DMS153 (cell line): ENCODE data around the gene NPB.

ENCODE experiments used
- DNase-seq: peaks from one replicate; lab custom pipeline; 2025; lab: John Stamatoyannopoulos, UW

Gene NPB

DNA sequence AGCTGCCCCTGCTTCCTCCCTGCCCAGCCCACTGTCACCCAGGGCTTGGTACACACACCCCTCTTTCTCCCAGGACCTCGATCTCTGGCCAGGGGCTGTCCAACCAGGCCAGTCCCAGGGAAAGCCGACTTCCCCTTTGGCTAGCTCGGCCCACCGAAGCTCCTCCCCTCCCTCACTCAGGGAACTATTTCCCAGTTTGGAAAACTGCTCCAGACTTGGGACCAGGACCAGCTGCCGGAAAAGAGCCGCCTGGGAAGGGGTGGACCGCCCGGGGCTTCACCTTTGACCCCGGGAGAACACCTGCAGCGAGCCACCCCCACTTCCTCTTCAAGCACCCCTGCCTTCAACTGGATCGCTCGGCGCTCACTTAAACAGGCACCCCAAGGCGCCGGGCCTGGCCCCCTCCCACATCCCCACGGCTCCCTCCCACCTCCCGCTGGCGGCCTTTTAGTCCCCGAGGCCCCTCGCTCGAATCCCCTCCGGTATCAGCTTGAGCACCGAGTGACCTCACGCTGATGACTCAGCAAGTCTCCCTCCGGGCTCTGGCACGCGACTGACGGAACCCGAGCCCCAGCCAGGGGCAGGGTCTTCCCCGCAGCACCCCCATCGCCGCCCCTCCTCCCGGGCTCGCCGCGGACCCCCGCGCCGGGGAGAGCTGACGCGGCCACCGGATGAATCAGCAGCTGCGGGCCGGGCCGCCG is 24.6 kb downstream of the NPB start:
- no peak for DNase-seq

GRCh38 chr17:81927152-81927652 is 25.2 kb downstream of the NPB start:
- no peak for DNase-seq

DNA sequence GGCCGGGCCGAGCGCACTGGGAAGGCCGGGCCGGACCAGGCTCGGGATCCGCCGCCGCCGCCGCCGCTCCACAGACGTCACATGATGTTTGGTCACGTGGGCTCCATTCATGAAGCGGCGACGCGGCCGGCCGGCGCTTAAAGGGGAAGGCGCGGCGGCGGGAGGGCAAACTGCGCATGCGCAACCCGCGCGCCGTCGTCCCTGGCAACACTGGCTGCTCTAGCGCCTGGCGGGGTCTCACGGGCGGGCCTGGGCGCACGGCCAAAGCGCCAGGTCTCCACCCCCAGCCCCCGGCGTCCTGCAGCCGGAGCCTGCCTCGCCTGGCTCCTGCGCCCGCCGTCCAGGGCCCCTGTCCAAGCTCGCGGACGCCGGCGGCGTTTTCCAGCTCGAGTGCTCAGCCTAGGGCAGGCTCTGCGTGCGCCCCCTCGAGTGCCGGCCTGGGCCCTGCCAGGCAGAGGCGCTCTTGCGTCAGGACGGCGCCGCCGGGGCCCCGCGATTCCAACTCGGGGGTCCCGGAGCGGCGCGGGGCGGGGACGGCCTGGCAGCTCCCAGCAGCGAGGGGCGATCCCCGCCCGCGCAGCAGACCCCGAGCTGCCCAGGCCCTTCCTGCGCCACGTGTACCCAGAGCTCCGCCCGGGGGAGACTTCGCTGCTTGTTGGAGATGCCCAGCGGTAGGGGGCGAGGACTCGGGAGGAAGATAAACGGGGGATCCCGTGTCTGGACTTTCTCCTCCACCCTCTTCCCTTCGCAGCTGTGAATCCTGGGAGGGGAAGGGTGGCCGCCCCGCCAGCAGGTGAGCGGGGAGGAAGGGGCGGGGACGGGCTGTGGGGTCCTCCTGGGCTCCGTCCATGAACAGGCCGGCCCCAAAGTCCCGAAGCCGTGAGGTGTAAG is 25.9 kb downstream of the NPB start, which contains the start of gene MAFG:
MAFG (minus strand) TSS at position 83 of the 891 bp plus-strand sequence. CDS start 4,550 bp downstream, outside the sequence.
- peak; percentile 69 for DNase-seq

- no peak for DNase-seq
Observed at GRCh38 chr17:81928544-81929252, 26.7 kb downstream of the NPB start.

DNA sequence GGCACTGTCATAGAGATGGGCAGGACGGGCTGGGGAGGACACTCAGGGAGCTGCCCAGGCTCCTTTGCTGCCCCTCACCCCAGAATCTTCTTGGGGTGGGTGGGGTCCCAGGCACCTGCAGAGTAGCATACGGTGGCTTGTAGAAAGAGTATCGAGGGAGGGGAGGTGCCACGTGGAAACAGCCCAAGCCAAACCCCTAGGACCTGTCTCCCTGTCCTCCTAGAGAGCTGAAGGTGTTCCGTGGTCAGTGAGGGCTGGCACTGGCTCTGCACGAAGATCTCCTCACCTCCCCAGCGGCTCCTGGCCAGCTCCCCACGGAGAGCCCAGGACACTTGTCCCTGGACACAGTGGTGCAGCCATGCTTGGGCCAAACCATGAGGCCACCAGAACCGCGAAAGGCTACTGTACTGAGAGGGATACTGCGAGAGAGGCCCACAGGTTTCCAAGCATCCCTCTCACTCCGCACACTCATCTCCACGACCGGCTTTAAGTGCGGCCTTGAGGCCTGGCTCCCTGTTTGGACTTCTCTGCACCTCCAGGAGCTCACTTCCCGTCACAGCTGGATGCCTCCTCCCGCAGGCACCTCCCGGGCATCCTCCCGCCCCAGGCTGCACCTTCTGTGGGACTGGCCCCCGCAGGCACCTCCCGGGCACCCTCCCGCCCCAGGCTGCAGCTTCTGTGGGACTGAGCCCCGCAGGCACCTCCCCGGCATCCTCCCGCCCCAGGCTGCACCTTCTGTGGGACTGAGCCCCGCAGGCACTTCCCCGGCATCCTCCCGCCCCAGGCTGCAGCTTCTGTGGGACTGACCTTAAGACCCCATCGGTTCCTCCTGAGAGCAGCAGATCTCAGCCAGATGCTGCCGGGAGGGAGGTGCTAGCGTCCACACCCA is 27.5 kb downstream of the NPB start:
- no peak for DNase-seq

- DNase-seq = no peak
Observed at GRCh38 chr17:81930142-81931125, 28.4 kb downstream of the NPB start.

- no peak for DNase-seq
Observed at GRCh38 chr17:81931189-81931556, 29.1 kb downstream of the NPB start.

- no peak for DNase-seq
Observed at GRCh38 chr17:81931557-81932332, 29.7 kb downstream of the NPB start.

DNA sequence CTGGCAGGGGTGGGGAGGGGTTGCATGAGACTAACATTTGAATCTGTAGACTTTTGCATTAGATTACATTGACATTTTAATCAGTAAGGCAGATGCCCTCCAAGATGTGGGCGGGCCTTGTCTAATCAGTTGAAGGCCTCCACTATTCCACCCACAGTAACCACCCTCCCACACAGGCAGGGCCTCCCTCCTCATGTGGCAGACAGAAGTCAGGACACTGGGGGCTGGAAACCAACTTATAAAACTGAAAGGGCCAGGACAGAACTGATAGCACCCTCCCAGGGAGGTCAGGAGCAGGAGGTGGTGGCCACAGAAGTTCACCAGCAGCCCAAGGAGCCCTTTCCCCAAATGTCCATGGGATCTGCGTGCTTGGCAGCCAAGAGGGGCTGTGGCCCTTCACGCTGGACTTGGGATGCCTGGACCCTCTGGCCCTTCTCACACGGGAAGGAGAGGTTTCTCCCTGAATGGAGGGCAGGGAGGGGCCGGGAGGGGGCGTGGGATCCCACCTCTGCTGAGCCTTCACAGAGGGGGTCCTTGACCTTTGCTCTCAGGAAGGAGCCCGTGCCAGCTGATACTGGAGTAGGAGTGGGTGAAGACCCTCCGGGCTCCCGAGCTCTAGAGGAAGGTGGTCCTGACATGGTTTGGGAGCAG is 30.4 kb downstream of the NPB start:
- no peak for DNase-seq

DNA sequence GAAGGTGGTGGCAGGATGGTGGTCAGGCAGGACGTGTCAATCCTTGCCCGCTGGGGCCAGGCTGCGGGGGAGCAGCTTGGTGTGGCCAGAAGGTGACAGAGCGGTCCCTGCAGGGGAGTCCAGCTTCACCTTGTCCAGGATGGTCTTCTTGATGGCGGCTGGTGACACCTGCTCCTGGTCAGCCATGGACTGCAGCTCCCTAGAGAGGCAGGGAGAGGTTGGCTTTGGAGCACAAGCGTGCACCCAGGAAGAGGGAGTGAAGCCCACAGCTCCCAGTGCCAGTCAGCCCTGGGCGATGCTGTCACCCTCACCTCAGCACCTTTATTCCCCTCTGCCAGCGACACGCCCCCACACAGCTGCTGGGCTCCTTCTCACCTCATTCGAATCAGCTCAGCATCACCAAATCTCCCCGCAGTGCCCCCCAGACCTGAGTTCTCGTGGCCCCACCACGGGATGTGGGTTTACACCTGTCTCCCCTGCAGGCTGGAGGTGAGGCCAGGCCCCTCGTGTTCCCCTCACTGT is 31.2 kb downstream of the NPB start:
- DNase-seq = no peak

DNA sequence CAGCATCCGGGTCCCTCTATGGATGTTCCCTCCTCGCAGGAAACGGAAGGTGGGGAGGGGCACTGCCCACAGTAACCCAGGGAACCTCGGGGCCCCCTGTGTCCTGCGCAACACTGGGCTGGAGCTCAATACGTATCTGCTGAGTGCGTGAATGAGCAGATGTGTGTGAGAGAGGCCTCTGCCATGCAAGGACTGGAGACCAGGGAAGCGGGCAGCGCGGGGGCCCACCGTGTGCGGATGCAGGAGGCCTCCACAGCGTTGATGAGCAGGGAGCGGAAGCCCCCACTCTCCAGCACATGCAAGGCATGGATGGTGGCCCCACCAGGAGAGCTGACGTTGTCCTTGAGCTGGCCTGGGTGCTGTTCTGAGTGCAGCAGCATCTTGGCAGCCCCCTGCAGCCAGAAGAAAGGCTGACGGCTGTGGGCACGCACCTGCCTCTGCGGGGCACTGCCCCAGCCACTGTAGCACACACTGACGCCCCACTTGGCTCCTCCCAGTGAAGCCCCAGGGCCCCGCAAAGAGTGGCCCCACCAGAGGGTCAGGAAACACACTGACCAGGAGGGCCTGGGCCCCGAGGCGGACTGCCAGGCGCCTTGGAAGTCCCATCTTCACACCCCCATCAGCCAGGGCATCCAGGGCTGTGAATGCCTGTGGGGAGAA is 32.2 kb downstream of the NPB start:
- DNase-seq = no peak

DNA sequence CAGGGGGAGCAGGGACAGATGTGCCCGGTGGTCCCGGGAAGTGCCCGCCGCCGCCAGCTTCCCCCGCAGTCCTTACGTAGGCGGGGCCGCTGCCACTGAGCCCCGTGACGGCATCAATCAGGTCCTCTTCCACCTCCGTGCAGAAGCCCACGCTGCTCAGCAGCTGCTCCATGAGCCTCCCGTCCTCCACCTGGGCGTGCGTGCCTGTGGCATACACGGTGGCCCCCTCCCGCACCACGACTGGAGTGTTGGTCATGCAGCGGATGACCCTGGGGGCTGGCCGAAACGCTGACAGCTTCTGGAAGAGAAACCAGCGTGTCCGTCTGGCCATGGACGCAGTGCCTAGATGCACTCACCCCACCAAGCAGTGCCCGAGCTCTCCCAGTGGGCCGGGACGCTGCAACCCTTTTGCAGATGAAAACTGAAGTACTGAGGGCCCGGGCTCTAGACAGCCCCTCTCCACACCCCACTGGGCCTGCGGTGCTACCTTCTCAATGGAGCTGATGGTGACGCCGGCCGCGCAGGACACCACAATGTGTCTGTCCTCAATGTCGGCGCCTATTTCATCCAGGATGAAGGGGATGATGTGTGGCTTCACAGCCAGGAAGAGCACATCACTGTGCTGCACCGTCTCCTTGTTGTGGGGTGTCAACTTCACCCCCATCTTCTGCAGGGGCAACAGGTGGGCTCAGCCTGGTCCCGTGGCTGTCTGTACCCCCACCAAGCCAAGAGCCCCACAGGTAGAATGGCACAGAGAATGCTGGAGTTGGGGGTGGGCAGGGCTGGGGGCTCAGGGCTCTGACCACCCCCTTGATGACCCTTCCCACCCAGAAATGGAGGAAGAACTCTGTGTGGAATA is 33.0 kb downstream of the NPB start:
- no peak for DNase-seq

DNA sequence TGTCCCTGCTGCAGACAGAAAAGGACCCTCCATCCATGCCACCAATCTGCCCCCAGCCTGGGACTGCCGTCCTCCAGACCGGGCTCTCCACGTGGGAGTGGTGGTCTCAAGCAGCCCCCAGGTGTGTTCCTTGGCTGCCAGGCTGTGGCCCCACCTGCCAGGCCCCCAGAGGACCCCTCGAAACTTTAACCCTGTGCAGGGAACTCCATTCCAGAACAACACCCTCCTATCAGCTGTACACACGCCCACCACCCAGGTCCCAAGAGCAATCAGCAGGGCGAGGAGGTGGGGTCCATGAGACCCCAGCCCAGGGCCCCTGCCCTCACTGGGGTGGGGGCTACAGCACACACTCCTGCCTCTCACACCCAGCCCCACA is 33.7 kb downstream of the NPB start:
- no peak for DNase-seq

- no peak for DNase-seq
Observed at GRCh38 chr17:81939218-81939617, 37.2 kb downstream of the NPB start.

DNA sequence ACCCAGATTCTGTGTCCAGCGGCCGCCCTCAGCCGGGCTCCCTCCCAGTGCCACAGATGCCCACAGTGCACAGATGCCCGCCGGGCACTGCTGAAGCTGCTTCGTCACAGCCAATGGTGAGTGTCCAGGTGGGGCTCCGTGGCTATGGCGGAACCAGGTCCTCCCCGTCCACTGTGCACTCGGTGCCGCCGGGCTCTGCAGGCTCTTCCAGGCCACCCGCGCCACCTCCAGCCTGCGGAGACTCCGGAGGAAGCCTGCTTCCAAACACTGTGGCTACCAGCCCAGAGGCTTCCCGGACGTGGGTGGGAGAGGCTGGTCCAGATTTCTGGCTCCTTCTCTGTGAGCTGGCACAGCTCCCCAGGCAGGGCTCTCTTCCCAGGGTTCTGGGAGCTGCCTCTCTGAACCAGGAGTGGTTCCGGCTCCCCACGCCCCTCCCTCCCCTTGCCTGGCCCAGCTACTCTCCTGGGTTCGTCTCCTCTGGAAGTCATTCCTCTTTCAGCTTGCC is 37.9 kb downstream of the NPB start:
- no peak for DNase-seq

- no peak for DNase-seq
Observed at GRCh38 chr17:81940538-81941483, 38.8 kb downstream of the NPB start.
